HepG2 (cell line): ENCODE results near the gene NT5C. TPM values are rescaled to one million over a fixed set of nuclear protein-coding genes. Genes with fewer than 3 reads are reported as not detected.

Source experiments
- ATAC-seq: fragments of 200-7000 bp; cut with Tn5 transposase; 3 replicates; pipeline ENCODE4 v1.9.1; 2020; ENCODE audit warnings: mild to moderate bottlenecking, moderate library complexity
- BruUV-seq: library from RNA; stranded (reverse); fragments of 400-500 nt; replicated peaks from 2 replicates; lab custom pipeline; 2021; lab: Mats Ljungman, UMichigan
- CTCF ChIA-PET: fragments of 300-600 bp; formaldehyde crosslinking; extraction: SDS; loops from one replicate; lab custom pipeline; 2021; ENCODE audit warnings: low total read pairs, inconsistent platforms, low intra/inter-chr PET ratio; lab: Yijun Ruan, JAX
- POLR2A ChIA-PET: fragments of 350-600 bp; sonication (Branson Sonifier 250); formaldehyde crosslinking; loops from one replicate; lab custom pipeline; 2020; ENCODE audit warnings: antibody characterized with exemption, inconsistent platforms; lab: Yijun Ruan, JAX
- DNase-seq: peaks from one replicate; pipeline ENCODE4 v3.0.0-alpha.2; 2015; ENCODE audit warnings: low spot score
- FAIRE-seq: peaks from 3 replicates; lab custom pipeline; 2011; peaks lifted over from hg19 to GRCh38; lab: Jason Lieb, UNC
- H2AFZ ChIP-seq: one replicate; pipeline ENCODE4 v1.6.1; 2011; ENCODE audit warnings: low read length, inconsistent platforms
- H3K27ac ChIP-seq: fragments of 300-600 bp; 3 replicates; pipeline ENCODE4 v1.8.0; 2011; ENCODE audit warnings: mixed run types, mild to moderate bottlenecking, mixed read lengths, low read length, inconsistent platforms; ENCODE audit not compliant: insufficient read depth; ENCODE audit errors: extremely low read length
- H3K27me3 ChIP-seq, 2 experiments: fragments of 200-600 bp in 1 of 2; 2 replicates in 1 of 2; 3 replicates in 1 of 2; pipeline versions ENCODE4 v1.6.0 to v1.8.0; 2011; ENCODE audit warnings: low read length in 2 of 2, mild to moderate bottlenecking in 2 of 2, moderate library complexity in 2 of 2, inconsistent platforms in 1 of 2; ENCODE audit not compliant: insufficient read depth in 2 of 2, control insufficient read depth in 1 of 2
- H3K36me3 ChIP-seq, 2 experiments: fragments of 200-600 bp in 1 of 2; replicated peaks in 1 of 2; 2 replicates in 1 of 2; 3 replicates in 1 of 2; pipeline versions ENCODE4 v1.5.1 to v1.8.0; 2011; ENCODE audit warnings: low read length in 2 of 2, inconsistent platforms in 1 of 2; ENCODE audit not compliant: insufficient read depth in 2 of 2, control insufficient read depth in 1 of 2
- H3K4me1 ChIP-seq: 2 replicates; pipeline ENCODE4 v1.5.1; 2012; ENCODE audit warnings: low read length, inconsistent platforms; ENCODE audit not compliant: insufficient read depth
- H3K4me2 ChIP-seq: 2 replicates; pipeline ENCODE4 v1.6.0; 2011; ENCODE audit warnings: low read depth, low read length, inconsistent platforms
- H3K4me3 ChIP-seq, 3 experiments: fragments of 200-600 bp in 1 of 3; sonication (generic), shearing (Covaris generic) in 1 of 3; replicated peaks in 1 of 3; 2 replicates each; pipeline ENCODE4 v1.5.1; 2011 to 2016; ENCODE audit warnings: low read length in 3 of 3, inconsistent platforms in 2 of 3, low read depth in 2 of 3, mild to moderate bottlenecking in 2 of 3, control low read depth in 1 of 3, mixed read lengths in 1 of 3; ENCODE audit not compliant: insufficient read depth in 1 of 3
- H3K79me2 ChIP-seq: one replicate; pipeline ENCODE4 v1.6.1; 2011; ENCODE audit warnings: low read length, inconsistent platforms; ENCODE audit not compliant: insufficient read depth
- H3K9ac ChIP-seq: 2 replicates; pipeline ENCODE4 v1.6.0; 2011; ENCODE audit warnings: mild to moderate bottlenecking, low read depth, low read length, inconsistent platforms; ENCODE audit not compliant: insufficient read depth
- H3K9me3 ChIP-seq: 2 replicates; pipeline ENCODE4 v1.5.1; 2012; ENCODE audit warnings: mild to moderate bottlenecking, low read length
- H4K20me1 ChIP-seq: 2 replicates; pipeline ENCODE4 v1.6.0; 2011; ENCODE audit warnings: inconsistent platforms, mild to moderate bottlenecking, low read length, moderate library complexity; ENCODE audit not compliant: insufficient read depth
- BRD4 ChIP-seq: sonication (generic); formaldehyde crosslinking; IDR thresholded peaks from 2 replicates; pipeline ENCODE4 v1.4.0; 2020; ENCODE audit warnings: missing genetic modification reagents
- ELF3 ChIP-seq: IDR thresholded peaks from 2 replicates; pipeline ENCODE4 v1.6.1; 2016; ENCODE audit warnings: missing genetic modification reagents, missing compliant biosample characterization
- HOXA3 ChIP-seq: sonication (generic); formaldehyde crosslinking; IDR thresholded peaks from 2 replicates; pipeline ENCODE4 v1.5.0; 2020; ENCODE audit warnings: missing genetic modification reagents
- PHF21A ChIP-seq: sonication (generic); formaldehyde crosslinking; IDR thresholded peaks from 2 replicates; pipeline ENCODE4 v1.5.0; 2020; ENCODE audit warnings: mild to moderate bottlenecking, missing genetic modification reagents
- RFXANK ChIP-seq: IDR thresholded peaks from 2 replicates; pipeline ENCODE4 v1.6.1; 2016
- ZNF44 ChIP-seq: sonication (generic); formaldehyde crosslinking; IDR thresholded peaks from 2 replicates; pipeline ENCODE4 v1.5.1; 2020; ENCODE audit warnings: mild to moderate bottlenecking, missing genetic modification reagents
- ZNF616 ChIP-seq: sonication (generic); formaldehyde crosslinking; IDR thresholded peaks from 2 replicates; pipeline ENCODE4 v1.5.0; 2020; ENCODE audit warnings: low read depth, mild to moderate bottlenecking, missing genetic modification reagents
- WGBS: methylation state at CpG from one replicate; pipeline ENCODE4 v1.1.6; 2017; ENCODE audit warnings: low lambda C conversion rate; 5-methylcytosine and 5-hydroxymethylcytosine counted together
- in situ Hi-C: cut with HindIII; loops from 2 replicates; pipeline ENCODE4 v1.10.0; 2017; ENCODE audit warnings: low pct_unique_long_range_greater_than_20kb; ENCODE audit not compliant: extremely low pct_ligation_motif_present
- intact Hi-C: fragments of 100-400 bp; cut with micrococcal nuclease; formaldehyde crosslinking; loops from one replicate; pipeline ENCODE4 v1.10.0; 2022; ENCODE audit not compliant: unreplicated experiment
- polyA plus RNA-seq, 8 experiments: library from polyadenylated mRNA; depleted of rRNA in 3 of 8; stranded (reverse) in 7 of 8; unstranded in 1 of 8; fragments of >200 nt; fragmentation: Illumina TruSeq in 4 of 8; extraction: Trizol in 4 of 8; gene quantifications; 2 replicates each; pipeline versions ENCODE4 v1.2.1 to v1.2.3, GENCODE V29; 2011 to 2016; ENCODE audit warnings: low read depth in 4 of 8, missing spikeins in 1 of 8, mixed read lengths in 1 of 8; ENCODE audit not compliant: insufficient read depth in 1 of 8
- total RNA-seq, 5 experiments: library from RNA; depleted of rRNA; stranded (reverse); fragments of >200 nt; fragmentation: Illumina TruSeq; extraction: Trizol; gene quantifications; 2 replicates each; pipeline ENCODE4 v1.2.3, GENCODE V29; 2016; ENCODE audit warnings: low read depth in 1 of 5
- TF ChIP-seq, protein P1 (sequence below): sonication (generic); formaldehyde crosslinking; IDR thresholded peaks from 2 replicates; pipeline ENCODE4 v1.5.0; 2020; ENCODE audit warnings: mild to moderate bottlenecking, missing genetic modification reagents, moderate library complexity
- TF ChIP-seq, protein P2 (sequence below): IDR thresholded peaks from 2 replicates; pipeline ENCODE4 v1.6.1; 2016; ENCODE audit warnings: mild to moderate bottlenecking, missing biosample characterization, missing genetic modification reagents
- TF ChIP-seq, protein P3 (sequence below): sonication (generic); formaldehyde crosslinking; IDR thresholded peaks from 2 replicates; pipeline ENCODE4 v1.4.0; 2020; ENCODE audit warnings: mild to moderate bottlenecking, missing genetic modification reagents

The NT5C gene
- total and polyA plus RNA-seq, 2 of the 13 experiments (the other 11 are each of a cell fraction or from before 2014, with no cell fraction given) = 42.8 to 48.6 TPM

DNA sequence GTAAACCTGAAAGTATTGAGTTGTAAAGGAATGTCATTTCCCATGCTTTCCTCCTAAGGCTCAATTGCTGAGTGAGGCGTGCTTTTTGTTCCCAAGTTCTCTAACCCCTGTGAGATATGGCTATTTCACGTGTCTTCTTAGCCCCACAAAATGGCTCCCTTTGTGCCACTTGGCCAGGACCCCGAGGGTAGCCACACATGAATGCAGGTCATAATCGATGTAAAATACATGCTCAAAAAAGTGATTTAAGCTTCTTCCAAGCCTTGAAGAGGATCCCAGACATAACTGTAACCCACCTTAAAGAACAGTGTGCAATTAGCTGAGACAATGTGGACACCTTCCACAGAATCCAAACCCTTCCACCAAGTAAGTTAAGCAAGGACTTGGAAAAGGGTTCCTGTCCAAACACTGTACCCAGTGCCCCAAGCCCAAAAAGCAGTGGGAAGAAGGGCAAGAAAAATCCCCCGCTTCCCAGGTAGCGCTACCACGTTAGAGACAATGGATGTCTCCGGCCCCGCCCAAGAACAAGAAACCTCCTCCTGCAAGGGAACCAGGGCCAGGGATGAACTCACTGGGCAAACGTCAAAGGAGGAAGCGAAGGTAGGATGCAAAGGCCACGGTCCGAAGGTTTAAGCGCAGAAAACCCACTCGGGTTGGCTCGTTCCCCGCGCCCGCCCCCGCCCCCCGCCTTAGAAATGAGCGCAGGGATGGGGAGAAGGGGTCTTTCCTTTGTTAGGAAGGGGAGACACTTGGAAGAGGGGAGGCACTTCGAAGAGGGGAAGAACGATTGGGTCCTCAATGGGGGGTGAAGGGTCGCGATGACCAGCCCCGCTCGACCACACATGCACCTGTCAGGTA, 21.6 kb upstream of the NT5C start (continued):
- TF ChIP-seq, protein P1, sequence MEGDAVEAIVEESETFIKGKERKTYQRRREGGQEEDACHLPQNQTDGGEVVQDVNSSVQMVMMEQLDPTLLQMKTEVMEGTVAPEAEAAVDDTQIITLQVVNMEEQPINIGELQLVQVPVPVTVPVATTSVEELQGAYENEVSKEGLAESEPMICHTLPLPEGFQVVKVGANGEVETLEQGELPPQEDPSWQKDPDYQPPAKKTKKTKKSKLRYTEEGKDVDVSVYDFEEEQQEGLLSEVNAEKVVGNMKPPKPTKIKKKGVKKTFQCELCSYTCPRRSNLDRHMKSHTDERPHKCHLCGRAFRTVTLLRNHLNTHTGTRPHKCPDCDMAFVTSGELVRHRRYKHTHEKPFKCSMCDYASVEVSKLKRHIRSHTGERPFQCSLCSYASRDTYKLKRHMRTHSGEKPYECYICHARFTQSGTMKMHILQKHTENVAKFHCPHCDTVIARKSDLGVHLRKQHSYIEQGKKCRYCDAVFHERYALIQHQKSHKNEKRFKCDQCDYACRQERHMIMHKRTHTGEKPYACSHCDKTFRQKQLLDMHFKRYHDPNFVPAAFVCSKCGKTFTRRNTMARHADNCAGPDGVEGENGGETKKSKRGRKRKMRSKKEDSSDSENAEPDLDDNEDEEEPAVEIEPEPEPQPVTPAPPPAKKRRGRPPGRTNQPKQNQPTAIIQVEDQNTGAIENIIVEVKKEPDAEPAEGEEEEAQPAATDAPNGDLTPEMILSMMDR = 0 out of 2 replicates have a peak, but pooled peaks have one; percentile 3
- TF ChIP-seq, protein P2, sequence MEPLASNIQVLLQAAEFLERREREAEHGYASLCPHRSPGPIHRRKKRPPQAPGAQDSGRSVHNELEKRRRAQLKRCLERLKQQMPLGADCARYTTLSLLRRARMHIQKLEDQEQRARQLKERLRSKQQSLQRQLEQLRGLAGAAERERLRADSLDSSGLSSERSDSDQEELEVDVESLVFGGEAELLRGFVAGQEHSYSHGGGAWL (CRISPR knock-in tag) = no peak
- no peak for TF ChIP-seq RFXANK (CRISPR knock-in tag)

DNA sequence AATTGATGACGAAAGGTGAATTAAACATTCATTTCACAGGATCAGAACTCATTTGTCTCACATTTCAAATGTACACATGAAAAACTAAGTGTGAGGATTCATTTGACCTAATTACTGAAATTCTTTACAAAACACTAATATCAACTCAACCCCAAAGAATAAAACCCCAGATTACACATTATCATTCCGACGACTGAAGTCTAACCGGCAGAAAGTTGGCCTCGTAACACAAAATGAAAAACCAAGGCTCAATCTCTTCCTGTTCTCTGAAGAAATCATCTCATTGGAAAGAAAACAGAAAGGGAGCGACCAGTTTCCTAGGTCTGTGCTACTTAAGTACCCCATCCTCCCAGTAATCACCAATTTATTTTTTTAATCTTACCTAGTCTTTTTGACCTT, 21.0 kb upstream of the NT5C start:
- Histone ChIP-seq H3K4me2 (peak overlapping the region; percentile 96), H3K9ac (peak overlapping the region; percentile 92), H3K27ac (peak overlapping the region; percentile 32), H3K27me3 (no peaks in the 10 kb centered on the region; a peak in 1 of 5 replicates), H4K20me1 (no peaks in the 10 kb centered on the region; the same call in 1 of the 2 replicates), H3K9me3 (no peaks in the 10 kb centered on the region), H3K79me2 (peaks cover 57% of the 10 kb centered on the region), H3K36me3 (peaks cover 9 to 14% of the 10 kb centered on the region in 2 experiments), H2AFZ (no peak overlapping the region), H3K4me3 (peak overlapping the region; percentile 85 to 99 (median 95)), H3K4me1 (peaks cover 55% of the 10 kb centered on the region)
- ChIA-PET CTCF (no interaction called here), POLR2A (interaction anchor here (2.6 kb wide), 1 partner anchor 20 kb away, joined by 23 read pairs; the partner anchor contains the start of gene NT5C)
- intact Hi-C loops (loop anchor here (5.0 kb wide), 1 partner anchor 50 kb away; no protein-coding TSS in a partner anchor), in situ Hi-C loops (no loop called here)
- FAIRE-seq (no peak), ATAC-seq (no peak), DNase-seq (no peak)
- TF ChIP-seq BRD4 (CRISPR knock-in tag) = no peak
- TF ChIP-seq ELF3 (CRISPR knock-in tag) = no peak
- TF ChIP-seq ZNF44 (CRISPR knock-in tag) = no peak
- TF ChIP-seq HOXA3 (CRISPR knock-in tag) = no peak
- no peak for TF ChIP-seq ZNF616
- TF ChIP-seq, protein P3, sequence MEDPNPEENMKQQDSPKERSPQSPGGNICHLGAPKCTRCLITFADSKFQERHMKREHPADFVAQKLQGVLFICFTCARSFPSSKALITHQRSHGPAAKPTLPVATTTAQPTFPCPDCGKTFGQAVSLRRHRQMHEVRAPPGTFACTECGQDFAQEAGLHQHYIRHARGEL (CRISPR knock-in tag) = no peak
- no peak for TF ChIP-seq PHF21A (CRISPR knock-in tag)
- BruUV-seq = TSS peak; percentile 65
- 50% methylated on average over 6 of the region's 6 CpGs for WGBS
